GM19328 (cell line): ENCODE results near the gene APOBEC4.
"Not testable (repeated sequence)": the region's sequence is repeated elsewhere in the genome, so short reads cannot be mapped to it uniquely, and the experiment has no call there.

Experiments used
- ATAC-seq: cut with Tn5 transposase; IDR thresholded peaks from one replicate; pipeline ENCODE4 v1.9.1; 2021; ENCODE audit warnings: mild to moderate bottlenecking, moderate library complexity; ENCODE audit not compliant: unreplicated experiment

Gene APOBEC4

DNA sequence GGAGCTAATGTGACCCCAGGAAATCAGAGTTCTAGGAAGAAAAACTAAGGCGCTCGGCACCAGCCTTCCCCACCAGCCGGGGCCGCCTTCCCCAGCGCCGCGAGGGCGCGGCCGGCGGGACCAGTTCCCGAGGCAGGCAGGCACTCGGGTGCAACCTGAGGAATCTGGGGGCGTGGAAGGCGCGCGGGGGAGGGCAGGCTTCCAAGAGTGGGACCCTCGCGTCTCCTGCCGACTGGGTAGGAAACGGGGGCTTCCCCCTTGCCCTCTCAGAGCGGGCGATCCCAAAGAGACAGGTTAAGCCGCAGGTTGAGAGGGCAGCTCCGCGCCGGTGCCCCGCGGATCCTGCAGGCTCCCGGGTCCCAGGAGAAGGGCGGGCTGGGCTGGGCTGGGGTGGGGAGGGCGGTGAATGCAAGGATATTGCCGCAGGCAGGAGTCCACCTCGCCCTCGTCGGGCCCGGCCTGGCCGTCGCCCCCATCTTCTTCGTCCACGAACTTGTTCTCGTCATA lies 18.0 kb downstream of the APOBEC4 start:
- no peak for ATAC-seq

DNA sequence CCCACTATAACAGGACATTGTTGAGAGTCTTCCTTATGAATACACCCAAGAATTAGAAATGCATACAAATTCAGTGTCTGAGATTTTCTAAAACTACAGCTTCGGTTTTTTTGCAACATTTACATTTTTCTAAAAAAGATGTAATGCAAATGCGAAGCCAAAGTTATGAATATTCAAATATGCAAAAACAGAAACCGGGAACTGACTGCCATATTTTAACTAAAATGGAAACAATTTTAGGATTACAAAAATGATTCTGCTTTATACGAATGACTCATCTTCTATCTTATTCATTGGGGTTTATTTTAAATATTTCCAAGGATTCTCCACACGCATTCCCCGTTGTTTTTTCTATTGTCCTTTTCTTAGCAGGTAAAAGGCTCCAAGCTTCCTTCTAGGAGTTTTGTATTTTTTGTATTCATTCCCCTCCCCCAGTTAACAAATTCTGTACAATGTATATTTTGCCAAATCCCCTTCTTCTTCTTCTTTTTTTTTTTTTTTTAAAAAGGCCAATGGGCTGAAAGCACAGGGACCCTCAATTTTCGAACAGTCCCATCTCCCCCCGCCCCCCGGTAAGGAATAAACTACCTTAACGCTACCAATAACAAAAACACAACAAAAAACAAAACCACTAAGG lies 18.6 kb downstream of the APOBEC4 start:
- no peak for ATAC-seq

GRCh38 chr1:183633676-183634343 lies 19.3 kb downstream of the APOBEC4 start:
- no peak for ATAC-seq

DNA sequence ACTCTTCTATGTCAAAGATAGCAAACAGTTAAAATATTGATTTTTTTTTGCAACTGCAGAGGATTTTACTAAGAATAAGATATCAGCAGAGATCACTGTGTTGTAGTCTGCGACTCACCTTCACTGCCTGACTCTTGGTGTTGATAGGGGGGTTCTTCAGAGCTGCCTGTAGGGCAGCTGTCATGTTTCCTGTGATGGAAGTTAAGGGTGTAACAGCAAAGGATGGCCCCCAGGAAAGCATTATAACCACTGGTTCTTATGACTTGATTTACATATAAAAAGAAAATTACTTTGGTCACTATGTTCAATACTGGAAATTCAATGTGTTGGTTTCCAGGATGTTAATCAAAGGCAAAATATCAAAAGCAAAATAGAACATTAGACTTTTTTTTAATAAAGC lies 20.2 kb downstream of the APOBEC4 start:
- no peak for ATAC-seq

DNA sequence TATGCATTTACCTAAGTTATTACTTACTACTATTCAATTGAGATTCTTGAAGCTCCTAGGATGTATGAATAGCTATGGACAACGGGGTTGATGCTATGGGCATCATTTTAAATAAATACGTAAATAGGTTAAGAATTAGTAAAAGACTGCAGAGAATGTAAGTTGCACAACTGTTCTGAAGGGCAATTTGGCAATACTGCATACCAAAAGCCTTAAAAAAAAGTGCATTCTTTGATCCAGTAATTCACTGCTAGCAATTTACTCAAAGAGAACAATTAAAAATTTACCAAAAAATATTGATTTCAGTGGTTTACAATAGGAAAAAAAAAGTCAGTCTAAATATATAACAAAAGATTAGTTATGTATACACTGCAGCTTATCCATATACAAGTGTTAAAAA lies 21.0 kb downstream of the APOBEC4 start:
- no peak for ATAC-seq

DNA sequence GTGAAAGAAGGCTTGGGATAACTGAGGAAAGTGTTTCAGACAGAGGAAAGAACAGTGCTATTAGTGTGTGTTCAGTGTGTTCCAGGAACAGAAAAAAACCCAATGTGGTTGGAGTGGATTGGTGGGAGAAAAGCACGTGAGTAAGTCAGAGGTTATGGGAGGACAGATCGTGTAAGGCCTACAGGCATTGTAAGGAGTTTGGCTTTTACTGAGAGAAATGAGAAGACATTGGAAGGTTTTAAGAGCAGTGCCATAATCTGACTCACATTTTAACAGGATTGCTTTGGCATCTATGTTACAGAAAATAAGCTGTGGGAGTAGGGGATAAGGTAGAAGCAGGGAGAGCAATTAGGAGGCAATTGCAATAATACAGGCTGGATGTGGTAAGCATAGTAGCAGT lies 22.4 kb downstream of the APOBEC4 start:
- ATAC-seq: no peak

GRCh38 chr1:183628537-183628936 lies 24.6 kb downstream of the APOBEC4 start:
- no peak for ATAC-seq

DNA sequence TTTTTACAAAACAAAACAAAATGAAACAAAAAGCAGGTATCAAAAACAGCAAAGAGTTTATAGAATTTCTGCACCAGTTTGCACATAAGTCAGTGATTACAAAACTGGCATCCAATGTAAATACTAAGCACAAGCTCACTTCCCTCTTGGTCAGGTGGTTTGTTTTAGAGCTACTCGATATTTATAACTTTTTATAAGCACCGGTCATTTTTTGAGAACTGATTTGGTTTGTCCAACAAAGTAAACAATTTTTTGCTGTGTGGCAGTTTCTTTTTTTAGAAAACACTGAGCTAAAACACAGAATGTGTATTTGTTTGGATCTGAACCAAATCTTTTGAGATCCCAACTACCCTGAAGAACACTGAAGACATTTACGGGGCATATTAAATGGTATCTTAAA lies 26.9 kb downstream of the APOBEC4 start:
- not testable (repeated sequence) for ATAC-seq

GRCh38 chr1:183622884-183623785 lies 30.0 kb downstream of the APOBEC4 start:
- ATAC-seq: no peak

GRCh38 chr1:183622013-183622412 lies 31.1 kb downstream of the APOBEC4 start:
- ATAC-seq: no peak

DNA sequence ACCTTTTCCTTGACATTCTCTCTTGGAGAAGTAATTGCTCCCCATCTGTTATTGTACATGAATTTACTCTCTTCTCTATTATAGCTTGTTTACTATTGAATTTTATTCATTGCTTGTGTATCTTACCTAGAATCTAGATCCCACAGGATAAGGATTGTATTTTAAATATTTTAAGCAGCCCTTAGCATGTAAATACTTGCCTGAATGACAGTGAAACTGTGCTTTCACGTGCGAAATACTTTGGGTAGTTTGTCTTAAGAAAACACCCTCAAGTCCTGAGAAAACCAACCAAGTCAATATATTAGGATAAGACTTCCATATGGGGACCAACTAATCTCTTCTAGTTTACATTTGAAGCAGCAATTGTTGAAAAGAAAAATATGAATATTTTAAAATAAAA lies 32.8 kb downstream of the APOBEC4 start:
- ATAC-seq: no peak

GRCh38 chr1:183619781-183620180 lies 33.3 kb downstream of the APOBEC4 start:
- ATAC-seq: no peak

- ATAC-seq: not testable (repeated sequence)
These were observed 34.9 kb downstream of the APOBEC4 start for GRCh38 chr1:183618202-183618601.

GRCh38 chr1:183612975-183613374 lies 40.1 kb downstream of the APOBEC4 start:
- not testable (repeated sequence) for ATAC-seq

DNA sequence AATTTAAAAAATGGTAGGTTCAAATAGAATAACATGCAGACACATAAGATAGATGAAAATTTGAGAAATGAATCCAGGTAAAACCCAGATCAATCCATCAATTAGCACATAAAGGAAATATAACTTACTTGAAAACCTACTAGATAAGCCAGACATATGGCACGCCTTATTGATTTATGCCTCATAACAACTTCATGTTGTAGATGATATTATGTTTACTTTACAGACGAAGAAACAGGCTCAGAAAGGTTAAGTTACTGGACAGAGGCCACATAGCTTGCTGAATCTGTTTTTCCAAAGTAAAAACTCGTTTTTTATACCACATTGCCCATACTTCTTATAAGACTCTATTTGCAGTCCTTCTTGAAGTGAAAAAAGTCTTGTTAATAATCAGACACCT lies 40.7 kb downstream of the APOBEC4 start:
- no peak for ATAC-seq

- ATAC-seq: no peak
These were observed 42.1 kb downstream of the APOBEC4 start for GRCh38 chr1:183611021-183611420.

GRCh38 chr1:183609759-183610452 lies 43.2 kb downstream of the APOBEC4 start:
- ATAC-seq: no peak

DNA sequence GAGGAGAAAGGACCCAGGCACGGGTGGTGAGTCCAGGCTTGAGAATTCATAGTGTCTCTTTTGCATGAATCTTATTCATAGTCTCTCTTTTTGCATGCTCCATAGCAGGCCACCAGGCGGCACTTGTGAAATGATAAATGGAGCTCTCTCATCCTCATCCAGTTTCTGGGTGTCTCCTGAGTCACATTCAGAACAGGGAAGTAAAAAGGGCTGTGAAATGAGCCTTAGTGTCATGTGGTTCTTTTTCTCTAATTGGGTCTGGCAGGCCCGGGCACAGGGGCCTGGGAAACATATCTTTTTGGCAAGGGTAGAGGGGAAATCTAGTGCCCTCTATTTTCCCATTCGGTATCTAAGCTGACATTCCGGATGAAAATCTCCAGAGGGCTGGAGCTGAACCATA lies 43.8 kb downstream of the APOBEC4 start:
- ATAC-seq: peak; percentile 55

DNA sequence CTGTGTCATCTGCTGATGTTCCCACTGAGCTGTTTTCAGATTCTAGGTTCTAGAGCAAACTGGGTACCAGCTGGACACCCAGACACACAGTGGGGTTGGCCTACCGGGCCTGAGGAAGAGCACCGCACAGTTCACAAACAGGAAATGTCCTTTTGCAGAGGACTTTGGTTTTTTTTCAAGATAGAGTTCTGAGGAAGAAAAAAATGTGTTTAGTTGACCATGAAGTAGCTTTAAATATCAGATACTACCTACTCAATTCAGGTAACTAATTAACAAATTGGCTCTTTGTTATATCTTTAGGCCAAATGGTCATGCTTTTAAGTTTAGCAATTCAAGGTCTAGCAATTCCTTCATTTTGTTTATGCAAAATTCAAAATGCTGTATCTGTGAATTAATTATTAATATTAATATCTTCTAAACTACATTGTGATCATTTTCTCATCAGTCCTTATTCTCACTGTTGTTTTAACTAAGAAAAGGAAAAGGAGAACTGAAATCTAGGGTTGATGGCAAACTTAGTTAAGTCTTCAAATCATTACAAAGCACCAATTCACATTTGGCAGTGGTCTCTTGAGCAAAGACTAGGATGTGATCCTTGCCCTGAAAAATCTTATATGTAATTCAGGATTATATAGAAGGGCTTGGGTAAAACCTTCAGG lies 45.7 kb downstream of the APOBEC4 start:
- ATAC-seq: no peak

DNA sequence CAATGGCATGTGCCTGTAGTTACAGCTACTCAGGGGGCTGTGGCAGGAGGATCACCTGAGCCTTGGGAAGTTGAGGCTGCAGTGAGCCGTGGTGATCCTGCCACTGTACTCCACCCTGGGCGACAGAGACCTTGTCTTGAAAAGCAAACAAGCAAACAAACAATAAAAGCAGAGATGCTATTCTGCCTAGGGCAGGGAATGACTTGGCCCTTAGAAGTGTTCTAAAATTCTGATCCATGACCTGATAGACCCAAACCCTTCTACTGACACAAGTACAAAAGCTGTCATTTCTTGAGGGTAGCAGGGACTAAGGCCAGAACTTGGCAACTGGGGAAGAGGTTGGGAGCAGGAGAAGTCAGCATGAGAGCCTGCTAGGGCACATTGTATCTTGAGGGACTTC lies 47.2 kb downstream of the APOBEC4 start:
- no peak for ATAC-seq
